Neural cell (in vitro differentiated cells): ENCODE measurements around the gene LSM3. TPM values are rescaled to one million over a fixed set of nuclear protein-coding genes. Genes with fewer than 3 reads are reported as not detected.

ENCODE experiments used
- H2AFZ ChIP-seq: fragments of 200-600, 300-800 bp; sonication (generic), shearing (Covaris generic); 2 replicates; pipeline ENCODE4 v1.6.0; 2014; ENCODE audit warnings: low read depth, mild to moderate bottlenecking, antibody characterized with exemption, low read length, moderate library complexity
- H3F3A ChIP-seq: fragments of 200-600 bp; shearing (Covaris generic); 2 replicates; pipeline ENCODE4 v1.6.1; 2016; ENCODE audit warnings: mild to moderate bottlenecking, moderate library complexity, mixed read lengths, antibody characterized with exemption, low read length; ENCODE audit not compliant: insufficient read depth, poor library complexity, severe bottlenecking
- H3K27ac ChIP-seq: fragments of 200-600, 300-800 bp; sonication (generic), shearing (Covaris generic); 2 replicates; pipeline ENCODE4 v1.5.1; 2014; ENCODE audit warnings: mild to moderate bottlenecking, low read length, moderate library complexity
- H3K27me3 ChIP-seq: fragments of 300-800, 200-600 bp; sonication (generic), shearing (Covaris generic); 2 replicates; pipeline ENCODE4 v1.6.0; 2014; ENCODE audit warnings: mild to moderate bottlenecking, low read depth, low read length, moderate library complexity; ENCODE audit not compliant: insufficient read depth
- H3K36me3 ChIP-seq: fragments of 300-800, 200-600 bp; sonication (generic), shearing (Covaris generic); 2 replicates; pipeline ENCODE4 v1.5.1; 2014; ENCODE audit warnings: mild to moderate bottlenecking, antibody characterized with exemption, low read length, moderate library complexity; ENCODE audit not compliant: insufficient read depth
- H3K4me2 ChIP-seq: fragments of 300-800, 200-600 bp; sonication (generic), shearing (Covaris generic); 2 replicates; pipeline ENCODE4 v1.6.0; 2014; ENCODE audit warnings: mild to moderate bottlenecking, low read length
- H3K4me3 ChIP-seq: fragments of 300-800, 200-600 bp; sonication (generic), shearing (Covaris generic); 2 replicates; pipeline ENCODE4 v1.5.1; 2014; ENCODE audit warnings: mild to moderate bottlenecking, low read length, moderate library complexity
- H3K79me2 ChIP-seq: fragments of 200-600 bp; shearing (Covaris generic); replicated peaks from 2 replicates; pipeline ENCODE4 v1.6.0; 2014; ENCODE audit warnings: mild to moderate bottlenecking, low read length, moderate library complexity; ENCODE audit not compliant: insufficient read depth
- H3K9ac ChIP-seq: fragments of 300-800, 200-600 bp; sonication (generic), shearing (Covaris generic); 2 replicates; pipeline ENCODE4 v1.6.1; 2016; ENCODE audit warnings: mild to moderate bottlenecking, low read length, mixed read lengths
- H3K9me2 ChIP-seq: fragments of 200-600 bp; shearing (Covaris generic); 2 replicates; pipeline ENCODE4 v1.6.1; 2016; ENCODE audit warnings: mild to moderate bottlenecking, low read length, mixed read lengths; ENCODE audit not compliant: insufficient read depth
- H3K9me3 ChIP-seq: fragments of 200-600, 300-800 bp; sonication (generic), shearing (Covaris generic); 2 replicates; pipeline ENCODE4 v1.6.1; 2016; ENCODE audit warnings: mild to moderate bottlenecking, mixed run types, low read length, moderate library complexity, mixed read lengths
- H4K20me1 ChIP-seq: fragments of 200-600 bp; shearing (Covaris generic); 2 replicates; pipeline ENCODE4 v1.6.1; 2016; ENCODE audit warnings: mild to moderate bottlenecking, mixed run types; ENCODE audit not compliant: insufficient read depth
- CTCF ChIP-seq: fragments of 450-650 bp; IDR thresholded peaks from 2 replicates; pipeline ENCODE4 v1.5.1; 2014; ENCODE audit warnings: antibody characterized with exemption, mild to moderate bottlenecking, moderate library complexity; ENCODE audit not compliant: poor library complexity, severe bottlenecking
- EP300 ChIP-seq: fragments of 450-650 bp; conservative IDR thresholded peaks from 2 replicates; pipeline ENCODE4 v1.6.1; 2014; ENCODE audit warnings: antibody characterized with exemption, mild to moderate bottlenecking, moderate library complexity; ENCODE audit not compliant: poor library complexity, severe bottlenecking
- EZH2 ChIP-seq: fragments of 200-600, 300-800 bp; shearing (Covaris generic), sonication (generic); IDR thresholded peaks from 2 replicates; pipeline ENCODE4 v1.6.1; 2014; ENCODE audit warnings: antibody characterized with exemption, low read length, borderline replicate concordance, mild to moderate bottlenecking; ENCODE audit not compliant: insufficient read depth, poor library complexity, severe bottlenecking
- MXI1 ChIP-seq: fragments of 450-650 bp; conservative IDR thresholded peaks from 2 replicates; pipeline ENCODE4 v1.6.1; 2014; ENCODE audit warnings: antibody characterized with exemption, mild to moderate bottlenecking; ENCODE audit not compliant: poor library complexity, severe bottlenecking
- POLR2AphosphoS5 ChIP-seq: IDR thresholded peaks from 2 replicates; pipeline ENCODE4 v1.6.1; 2012
- RAD21 ChIP-seq: fragments of 450-650 bp; conservative IDR thresholded peaks from 2 replicates; pipeline ENCODE4 v1.6.1; 2014; ENCODE audit warnings: antibody characterized with exemption, mild to moderate bottlenecking, moderate library complexity
- REST ChIP-seq: IDR thresholded peaks from 2 replicates; pipeline ENCODE4 v1.6.1; 2012; ENCODE audit warnings: borderline replicate concordance
- SMC3 ChIP-seq: fragments of 450-650 bp; conservative IDR thresholded peaks from 2 replicates; pipeline ENCODE4 v1.6.1; 2014; ENCODE audit warnings: antibody characterized with exemption, mild to moderate bottlenecking, moderate library complexity; ENCODE audit not compliant: poor library complexity
- TAF1 ChIP-seq: IDR thresholded peaks from 2 replicates; pipeline ENCODE4 v1.6.1; 2012; ENCODE audit warnings: low read depth
- polyA plus RNA-seq: library from polyadenylated mRNA; depleted of rRNA; stranded (reverse); fragments of >200 nt; gene quantifications from 2 replicates; pipeline ENCODE4 v1.2.3, GENCODE V29; 2014

LSM3 gene
- polyA plus RNA-seq, 1 donor from 2014 or later = 29.6 TPM

- Histone ChIP-seq H2AFZ (no peak overlapping the region), H3K4me2 (no peak overlapping the region), H3K9me2 (no peaks in the 10 kb centered on the region), H3K36me3 (no peaks in the 10 kb centered on the region), H3K9me3 (no peaks in the 10 kb centered on the region), H3K27ac (no peak overlapping the region), H3K27me3 (no peaks in the 10 kb centered on the region), H3K4me3 (no peak overlapping the region), H4K20me1 (no peaks in the 10 kb centered on the region), H3F3A (no peaks in the 10 kb centered on the region), H3K9ac (no peak overlapping the region), H3K79me2 (no peaks in the 10 kb centered on the region)
- TF ChIP-seq TAF1 (no peak), SMC3 (no peak), MXI1 (no peak), CTCF (no peak), EZH2 (no peak), POLR2AphosphoS5 (no peak), RAD21 (no peak), EP300 (no peak), REST (no peak)
These were observed 69.8 kb downstream of the LSM3 start for GRCh38 chr3:14248477-14248848.

- no peak for TF ChIP-seq POLR2AphosphoS5
- no peak for TF ChIP-seq RAD21
- TF ChIP-seq REST = no peak
- TF ChIP-seq TAF1 = no peak
- no peak for TF ChIP-seq EP300
- no peak for TF ChIP-seq EZH2
- no peak for TF ChIP-seq SMC3
- TF ChIP-seq CTCF = no peak
- TF ChIP-seq MXI1 = no peak
- H3K36me3 ChIP-seq = no peaks in the 10 kb centered on the region
- H3K9ac ChIP-seq = no peak overlapping the region
- no peak overlapping the region for H3K4me2 ChIP-seq
- no peak overlapping the region for H3K4me3 ChIP-seq
- no peaks in the 10 kb centered on the region for H3F3A ChIP-seq
- H3K27me3 ChIP-seq = no peaks in the 10 kb centered on the region
- no peaks in the 10 kb centered on the region for H3K9me2 ChIP-seq
- no peaks in the 10 kb centered on the region for H3K79me2 ChIP-seq
- H3K9me3 ChIP-seq = no peaks in the 10 kb centered on the region
- no peak overlapping the region for H3K27ac ChIP-seq
- no peaks in the 10 kb centered on the region for H4K20me1 ChIP-seq
- no peak overlapping the region for H2AFZ ChIP-seq
These were observed 70.4 kb downstream of the LSM3 start for GRCh38 chr3:14248849-14249523.
